GM10266 (cell line): ENCODE measurements around the gene ACRBP.

Source experiments
- DNase-seq: peaks from one replicate; pipeline ENCODE4 v3.0.0; 2012; ENCODE audit errors: extremely low spot score
- CTCF ChIP-seq: IDR thresholded peaks from 2 replicates; pipeline ENCODE4 v1.5.1; 2012; ENCODE audit warnings: mild to moderate bottlenecking, low read depth; ENCODE audit not compliant: control insufficient read depth, insufficient read depth; ENCODE audit errors: missing control alignments

Gene ACRBP

GRCh38 chr12:6639151-6639801, 8.0 kb downstream of the ACRBP start:
- no peak for DNase-seq
- TF ChIP-seq CTCF, result no peak

GRCh38 chr12:6638305-6638704, 8.9 kb downstream of the ACRBP start:
- no peak for TF ChIP-seq CTCF
- DNase-seq, result no peak

DNA sequence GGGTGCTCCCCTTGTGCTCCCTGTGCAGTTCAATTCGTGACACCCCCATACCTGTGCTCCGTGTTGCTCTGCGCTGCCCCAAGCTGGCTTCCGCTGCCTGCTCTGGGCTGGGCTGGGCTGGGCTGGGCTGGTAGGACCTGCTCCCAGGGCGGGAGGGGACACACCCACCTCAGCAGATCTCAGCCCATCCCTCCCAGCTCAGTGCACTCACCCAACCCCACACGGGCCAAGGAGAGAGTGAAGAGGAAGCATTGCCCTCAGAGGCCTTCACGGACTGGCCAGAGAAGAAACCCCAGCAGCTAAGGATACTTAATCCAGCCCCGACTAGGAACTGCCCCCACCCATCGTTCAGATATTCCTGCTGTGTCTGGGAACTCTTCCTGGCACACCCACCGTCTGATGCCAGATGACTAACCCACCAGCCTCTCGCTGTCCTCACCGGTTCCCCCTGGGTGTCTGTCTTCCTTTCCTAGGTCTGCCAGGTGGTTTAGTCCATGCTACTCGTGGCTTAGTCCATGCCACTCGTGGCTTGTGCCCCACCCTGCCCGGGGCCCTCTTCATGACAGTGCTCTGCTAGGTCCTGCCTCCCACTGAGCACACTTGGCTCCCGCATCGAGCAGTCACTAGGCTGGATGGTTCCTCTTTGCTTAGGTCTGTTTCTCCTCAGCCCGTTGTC, 11.2 kb downstream of the ACRBP start, which contains the start of gene LPAR5:
LPAR5 (minus strand) TSS at position 104 of the 676 bp plus-strand sequence. CDS start 14,711 bp downstream, outside the sequence.
- no peak for TF ChIP-seq CTCF
- DNase-seq, result peak; percentile 71

GRCh38 chr12:6635375-6635855, 11.8 kb downstream of the ACRBP start:
- DNase-seq, result peak; percentile 73
- no peak for TF ChIP-seq CTCF

DNA sequence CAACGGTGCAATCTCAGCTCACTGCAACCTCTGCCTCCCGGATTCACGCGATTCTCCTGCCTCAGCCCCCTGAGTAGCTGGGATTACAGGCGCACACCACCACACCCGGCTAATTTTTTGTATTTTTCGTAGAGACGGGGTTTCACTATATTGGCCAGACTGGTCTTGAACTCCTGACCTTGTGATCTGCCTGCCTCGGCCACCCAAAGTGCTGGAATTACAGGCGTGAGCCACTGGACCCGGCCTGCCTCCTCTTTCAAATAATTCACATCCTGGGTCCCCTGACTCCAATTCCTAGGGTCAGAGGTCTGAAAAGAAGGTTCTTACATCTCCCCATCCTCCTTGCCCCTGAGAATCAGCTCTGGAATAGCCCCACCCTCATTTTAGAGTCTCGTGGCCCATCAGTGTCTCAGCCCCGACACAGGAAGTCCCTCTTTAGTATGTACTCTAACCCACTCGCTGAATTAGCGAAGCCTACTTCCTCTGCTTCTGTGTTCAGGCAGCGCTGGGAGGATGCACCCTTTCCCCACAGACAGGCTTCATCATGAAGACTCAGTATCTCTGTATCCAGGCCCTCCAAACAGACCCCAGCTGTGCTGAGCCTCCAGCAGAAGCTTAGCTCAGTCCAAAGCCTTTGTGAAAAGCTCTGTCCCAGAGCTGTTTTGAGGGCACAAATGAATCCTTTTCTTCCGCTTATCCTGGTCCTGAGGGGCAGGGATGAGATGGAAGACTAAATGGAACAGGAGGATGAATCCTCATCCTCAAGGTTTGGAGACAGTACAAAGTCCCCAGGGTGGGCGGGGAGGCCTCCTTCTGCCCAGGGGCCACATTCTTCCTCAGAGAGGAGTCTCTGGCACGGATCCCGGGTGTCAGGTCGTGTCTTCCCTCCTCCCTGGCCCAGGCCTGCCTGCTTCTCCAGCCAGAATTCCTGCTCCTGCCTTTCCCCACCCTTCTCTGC, 14.9 kb downstream of the ACRBP start:
- no peak for TF ChIP-seq CTCF
- peak; percentile 79 for DNase-seq

GRCh38 chr12:6631549-6631961, 15.7 kb downstream of the ACRBP start:
- DNase-seq, result no peak

More at GRCh38 chr12:6631549-6631961, 15.7 kb downstream of the ACRBP start:
- TF ChIP-seq CTCF, result no peak
